Measurements from ENCODE around the gene TRIM22.

TRIM22 gene

GRCh38 chr11:5695580-5695979 lies 6.0 kb downstream of the TRIM22 start:
- ChIA-PET CTCF (no interaction called here), POLR2A (no interaction called here)
- no peak for DNase-seq (ENCODE audit: extremely low spot score)
- TF ChIP-seq SUZ12 (IDR thresholded peaks at IDR 0.05): no peak
- no peak for TF ChIP-seq NFRKB (IDR thresholded peaks at IDR 0.05)
- no peak for TF ChIP-seq ELF4 (IDR thresholded peaks at IDR 0.05)
- TF ChIP-seq BHLHE40 (IDR thresholded peaks at IDR 0.05; ENCODE audit: borderline replicate concordance): no peak
- no peak for TF ChIP-seq ZNF384 (IDR thresholded peaks at IDR 0.05)
- no peak for TF ChIP-seq LEF1 (IDR thresholded peaks at IDR 0.05; ENCODE audit: borderline replicate concordance)
- no peak for TF ChIP-seq FOXM1 (IDR thresholded peaks at IDR 0.05; ENCODE audit: borderline replicate concordance)
- no peak for TF ChIP-seq CTBP1 (IDR thresholded peaks at IDR 0.05; ENCODE audit: borderline replicate concordance)
- TF ChIP-seq PKNOX1 (IDR thresholded peaks at IDR 0.05): no peak
- TF ChIP-seq FOXA1 (IDR thresholded peaks at IDR 0.05): no peak
- no peak for TF ChIP-seq SP1 (IDR thresholded peaks at IDR 0.05)
- no peak for TF ChIP-seq TARDBP (IDR thresholded peaks at IDR 0.05)
- TF ChIP-seq HDGF (IDR thresholded peaks at IDR 0.05; ENCODE audit: borderline replicate concordance): no peak

- DNase-seq (ENCODE audit: extremely low spot score): no peak
- ChIA-PET CTCF (no interaction called here), POLR2A (interaction anchor here (1.0 kb wide), 1 partner anchor 11 kb away, joined by 3 read pairs; the partner anchor contains the start of gene TRIM5)
- TF ChIP-seq NFRKB (IDR thresholded peaks at IDR 0.05): no peak
Observed at GRCh38 chr11:5696210-5696609, 6.6 kb downstream of the TRIM22 start.

- TF ChIP-seq ARNT (IDR thresholded peaks at IDR 0.05): no peak
- TF ChIP-seq ZNF384 (IDR thresholded peaks at IDR 0.05): no peak
- TF ChIP-seq SUZ12 (IDR thresholded peaks at IDR 0.05): no peak
- TF ChIP-seq FOXK2 (IDR thresholded peaks at IDR 0.05): no peak
- no peak for TF ChIP-seq SP1 (IDR thresholded peaks at IDR 0.05)
- no peak for TF ChIP-seq FOXA1 (IDR thresholded peaks at IDR 0.05)
- no peak for TF ChIP-seq HDGF (IDR thresholded peaks at IDR 0.05; ENCODE audit: borderline replicate concordance)
- DNase-seq (ENCODE audit: extremely low spot score): no peak
- ChIA-PET POLR2A (no interaction called here), CTCF (no interaction called here)
Observed at GRCh38 chr11:5698281-5698680, 8.7 kb downstream of the TRIM22 start.

- no peak for DNase-seq (ENCODE audit: extremely low spot score)
- no peak for TF ChIP-seq SUZ12 (IDR thresholded peaks at IDR 0.05)
- no peak for TF ChIP-seq TARDBP (IDR thresholded peaks at IDR 0.05)
- no peak for TF ChIP-seq ZNF384 (IDR thresholded peaks at IDR 0.05)
- TF ChIP-seq L3MBTL2 (conservative IDR thresholded peaks at IDR 0.05): no peak
- TF ChIP-seq ELF4 (IDR thresholded peaks at IDR 0.05): no peak
- no peak for TF ChIP-seq BHLHE40 (IDR thresholded peaks at IDR 0.05; ENCODE audit: borderline replicate concordance)
- TF ChIP-seq FOXM1 (IDR thresholded peaks at IDR 0.05; ENCODE audit: borderline replicate concordance): no peak
- no peak for TF ChIP-seq LEF1 (IDR thresholded peaks at IDR 0.05; ENCODE audit: borderline replicate concordance)
- no peak for TF ChIP-seq FOXA1 (IDR thresholded peaks at IDR 0.05)
- no peak for TF ChIP-seq HDGF (IDR thresholded peaks at IDR 0.05; ENCODE audit: borderline replicate concordance)
- TF ChIP-seq NFRKB (IDR thresholded peaks at IDR 0.05): no peak
- POLR2A ChIA-PET: no interaction called here
- CTCF ChIA-PET: no interaction called here
Observed at GRCh38 chr11:5700421-5701054, 10.9 kb downstream of the TRIM22 start.

- TF ChIP-seq ARNT (IDR thresholded peaks at IDR 0.05) (no peak), SP1 (IDR thresholded peaks at IDR 0.05) (no peak), CTBP1 (IDR thresholded peaks at IDR 0.05; ENCODE audit: borderline replicate concordance) (no peak), FOXA1 (IDR thresholded peaks at IDR 0.05) (no peak), HDGF (IDR thresholded peaks at IDR 0.05; ENCODE audit: borderline replicate concordance) (no peak), SUZ12 (IDR thresholded peaks at IDR 0.05) (no peak), NFRKB (IDR thresholded peaks at IDR 0.05) (no peak), L3MBTL2 (conservative IDR thresholded peaks at IDR 0.05) (no peak), PKNOX1 (IDR thresholded peaks at IDR 0.05) (no peak), LEF1 (IDR thresholded peaks at IDR 0.05; ENCODE audit: borderline replicate concordance) (no peak), FOXM1 (IDR thresholded peaks at IDR 0.05; ENCODE audit: borderline replicate concordance) (no peak), FOXK2 (IDR thresholded peaks at IDR 0.05) (no peak), TARDBP (IDR thresholded peaks at IDR 0.05) (no peak), BHLHE40 (IDR thresholded peaks at IDR 0.05; ENCODE audit: borderline replicate concordance) (no peak), ELF4 (IDR thresholded peaks at IDR 0.05) (no peak)
- no peak for DNase-seq (ENCODE audit: extremely low spot score)
- CTCF ChIA-PET: no interaction called here
- POLR2A ChIA-PET: no interaction called here
Observed at GRCh38 chr11:5701055-5701577, 11.5 kb downstream of the TRIM22 start.

- CTCF ChIA-PET: no interaction called here
- POLR2A ChIA-PET: no interaction called here
- TF ChIP-seq ELF4 (IDR thresholded peaks at IDR 0.05) (no peak), SUZ12 (IDR thresholded peaks at IDR 0.05) (no peak), CTBP1 (IDR thresholded peaks at IDR 0.05; ENCODE audit: borderline replicate concordance) (no peak), TARDBP (IDR thresholded peaks at IDR 0.05) (no peak), L3MBTL2 (conservative IDR thresholded peaks at IDR 0.05) (no peak), FOXM1 (IDR thresholded peaks at IDR 0.05; ENCODE audit: borderline replicate concordance) (no peak), FOXA1 (IDR thresholded peaks at IDR 0.05) (no peak), ZNF384 (IDR thresholded peaks at IDR 0.05) (no peak), FOXK2 (IDR thresholded peaks at IDR 0.05) (no peak), ARNT (IDR thresholded peaks at IDR 0.05) (no peak), LEF1 (IDR thresholded peaks at IDR 0.05; ENCODE audit: borderline replicate concordance) (no peak), HDGF (IDR thresholded peaks at IDR 0.05; ENCODE audit: borderline replicate concordance) (no peak), PKNOX1 (IDR thresholded peaks at IDR 0.05) (no peak), NFRKB (IDR thresholded peaks at IDR 0.05) (no peak), SP1 (IDR thresholded peaks at IDR 0.05) (no peak)
- no peak for DNase-seq (ENCODE audit: extremely low spot score)
Observed at GRCh38 chr11:5703741-5704536, 14.3 kb downstream of the TRIM22 start.

Data from HEK293T (cell line).